GM18907 (cell line): Measurements from ENCODE around the gene SHC2.

Experiments used
- ATAC-seq: cut with Tn5 transposase; IDR thresholded peaks from one replicate; pipeline ENCODE4 v1.9.1; 2021; ENCODE audit warnings: mild to moderate bottlenecking, moderate library complexity; ENCODE audit not compliant: unreplicated experiment

The SHC2 gene

DNA sequence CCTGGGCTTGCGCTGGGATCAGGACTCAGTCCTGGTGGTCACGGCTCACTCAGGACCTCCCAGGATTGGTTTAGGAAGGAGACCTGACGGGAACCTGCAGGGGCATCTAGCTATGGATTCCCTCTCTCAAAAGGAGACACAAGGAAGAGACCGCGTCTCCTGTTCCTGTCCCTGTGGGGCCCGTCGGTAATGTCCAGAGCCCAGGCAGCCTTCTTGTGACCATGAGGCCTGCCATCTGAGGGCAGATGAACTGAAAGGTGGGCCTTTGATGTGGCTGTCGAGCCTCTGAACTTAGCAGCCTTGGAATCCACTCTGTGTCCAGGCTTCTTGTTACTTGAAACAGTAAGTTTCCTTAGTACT, 84.7 kb downstream of the SHC2 start:
- ATAC-seq, result no peak

DNA sequence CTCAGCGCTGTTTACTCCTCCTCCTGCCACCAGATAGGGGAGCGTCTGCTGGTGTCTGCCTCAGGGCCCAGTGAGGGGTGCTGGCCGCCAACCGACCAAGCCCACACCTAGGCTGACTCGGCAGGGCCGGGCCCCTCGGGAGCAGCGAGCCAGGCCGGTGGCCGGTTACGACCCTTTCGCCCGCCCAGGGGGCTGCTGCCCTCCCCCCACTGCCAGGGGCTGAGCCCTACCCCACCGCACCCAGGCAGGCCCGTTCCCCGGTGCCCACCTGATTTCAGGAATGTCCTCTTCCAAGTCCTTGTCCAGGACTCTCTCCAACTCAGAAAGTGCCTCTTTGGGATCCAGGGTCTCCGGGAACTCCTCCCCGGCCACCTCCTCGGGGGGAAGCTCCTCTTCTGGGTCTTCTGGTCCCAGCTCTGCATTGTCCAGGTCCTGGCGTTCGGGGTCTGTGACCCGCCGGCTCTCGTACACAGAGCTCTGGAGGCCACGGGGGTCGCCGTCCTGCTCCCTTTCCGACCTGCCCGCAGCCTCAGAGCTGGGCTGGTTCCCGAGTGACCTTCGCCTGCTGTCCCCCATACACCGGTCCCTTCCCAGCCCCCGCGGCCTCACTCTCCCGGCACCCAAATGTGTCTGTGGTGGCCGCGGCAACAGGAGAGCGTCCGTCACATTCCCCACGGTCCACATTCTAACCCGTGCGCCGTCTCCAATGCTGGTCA, 85.3 kb downstream of the SHC2 start:
- ATAC-seq, result no peak

DNA sequence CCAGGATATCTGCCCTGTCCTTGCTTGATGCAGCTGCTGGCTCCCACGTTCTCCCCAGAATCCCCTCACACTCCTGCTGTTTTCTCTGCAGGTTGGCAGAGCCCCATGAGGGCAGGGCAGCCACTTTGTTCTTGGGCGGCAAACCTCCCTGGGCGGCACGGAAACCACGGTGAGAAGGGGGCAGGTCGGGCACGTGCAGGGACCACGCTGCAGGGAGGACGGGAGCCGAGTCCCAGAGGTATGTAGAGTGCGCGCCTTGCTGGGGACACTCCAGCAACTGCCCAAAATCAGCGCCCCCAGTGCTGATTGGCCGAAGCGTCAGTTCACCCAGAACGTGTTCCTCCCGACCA, 86.0 kb downstream of the SHC2 start:
- no peak for ATAC-seq

DNA sequence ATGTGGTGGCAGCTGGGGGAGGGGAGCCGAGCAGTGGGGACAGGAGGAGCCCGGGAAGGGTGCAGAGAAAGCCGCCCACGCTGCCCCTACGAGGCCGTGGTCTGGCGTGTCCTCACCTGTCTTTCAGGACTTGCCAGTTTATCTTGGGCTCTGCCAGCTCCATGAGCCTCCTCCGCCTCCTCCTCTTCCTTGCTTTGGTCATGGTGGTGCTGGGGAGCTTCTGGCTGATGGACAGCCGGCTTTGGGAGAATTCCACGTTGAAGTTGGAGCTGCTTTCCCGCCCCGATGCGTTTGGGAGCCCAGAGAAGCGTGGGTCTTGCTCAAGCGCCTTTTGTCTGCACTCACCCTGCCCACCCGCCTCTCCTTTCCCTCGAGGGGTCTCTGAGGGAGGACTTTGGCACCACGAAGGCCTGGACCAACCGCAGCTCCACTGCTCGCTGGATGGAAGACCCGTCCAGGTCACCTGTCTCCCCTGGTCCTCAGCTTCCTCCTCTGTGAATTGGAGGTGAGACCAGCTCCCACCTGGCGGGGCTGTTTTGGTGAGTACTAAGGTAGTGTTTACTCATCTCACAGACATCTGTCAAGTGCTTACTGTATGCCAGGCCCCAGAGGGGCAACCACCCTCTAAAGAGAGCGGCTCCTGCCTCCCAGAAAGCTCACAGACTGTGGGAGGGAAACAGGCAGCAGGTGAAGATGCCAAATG, 86.5 kb downstream of the SHC2 start:
- ATAC-seq, result no peak

DNA sequence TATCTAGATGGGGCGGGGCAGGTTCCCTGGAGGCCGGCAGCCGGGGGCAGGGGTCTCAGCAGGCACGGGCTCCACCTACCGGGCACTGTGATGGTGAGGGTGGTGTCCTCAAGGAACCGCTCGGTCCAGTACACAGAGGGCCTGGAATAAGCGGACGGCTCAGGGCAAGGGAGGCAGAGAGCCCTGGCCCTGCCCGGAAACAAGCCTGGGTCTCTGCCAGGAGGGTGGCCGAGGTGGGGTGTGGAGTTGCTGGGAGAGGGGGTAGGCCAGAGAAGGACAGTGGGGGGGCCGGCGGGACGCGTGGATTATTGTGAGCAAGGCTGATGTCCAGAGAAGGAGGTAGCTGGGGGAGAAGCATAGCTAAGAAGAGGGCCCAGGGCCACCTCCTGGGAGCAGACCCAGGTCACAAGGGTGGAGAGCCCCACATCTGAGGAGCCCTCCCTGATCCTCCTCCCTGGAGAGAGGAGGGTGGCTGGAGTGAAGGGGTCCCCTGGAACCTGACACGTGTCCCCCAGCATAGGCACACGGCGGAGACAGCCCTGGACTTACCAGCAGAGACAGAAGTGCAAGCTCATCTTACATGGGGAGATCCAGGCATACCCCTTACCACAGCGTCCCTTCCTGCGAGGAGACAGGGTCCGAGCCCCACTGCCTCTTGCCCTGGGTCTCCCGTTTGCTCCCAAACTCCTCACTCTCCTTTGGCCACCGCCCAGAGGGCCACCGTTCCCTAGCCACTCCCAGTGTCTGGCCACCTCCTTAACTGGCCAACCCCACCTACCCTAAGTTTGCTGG, 87.2 kb downstream of the SHC2 start:
- no peak for ATAC-seq

DNA sequence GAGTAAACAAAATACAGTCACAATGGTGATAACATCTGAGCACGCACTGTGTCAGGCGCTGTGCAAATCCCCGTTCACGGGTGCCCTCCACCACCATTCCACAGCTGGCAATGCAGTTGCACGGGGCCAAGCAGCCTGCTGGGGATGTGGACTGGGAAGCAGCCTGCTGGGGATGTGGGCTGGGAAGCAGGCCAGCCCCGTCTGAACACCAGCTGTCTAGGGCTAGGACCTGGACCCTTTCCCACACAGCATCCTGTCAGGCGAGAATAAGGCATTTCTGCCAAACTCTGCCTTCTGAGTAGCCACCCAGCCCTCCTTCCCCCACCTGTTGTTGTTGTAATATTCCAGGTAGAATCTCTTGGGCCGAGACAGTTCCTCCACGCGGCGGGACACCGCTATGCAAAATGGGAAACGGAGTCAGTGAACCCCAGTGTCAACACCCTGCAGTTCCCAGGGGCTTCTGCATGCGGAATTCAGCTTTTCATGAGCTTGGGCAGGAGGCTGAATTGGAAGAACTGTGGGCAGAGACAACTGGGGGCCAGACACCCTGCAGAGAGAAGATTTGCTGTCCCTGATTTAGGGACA, 88.4 kb downstream of the SHC2 start:
- no peak for ATAC-seq

DNA sequence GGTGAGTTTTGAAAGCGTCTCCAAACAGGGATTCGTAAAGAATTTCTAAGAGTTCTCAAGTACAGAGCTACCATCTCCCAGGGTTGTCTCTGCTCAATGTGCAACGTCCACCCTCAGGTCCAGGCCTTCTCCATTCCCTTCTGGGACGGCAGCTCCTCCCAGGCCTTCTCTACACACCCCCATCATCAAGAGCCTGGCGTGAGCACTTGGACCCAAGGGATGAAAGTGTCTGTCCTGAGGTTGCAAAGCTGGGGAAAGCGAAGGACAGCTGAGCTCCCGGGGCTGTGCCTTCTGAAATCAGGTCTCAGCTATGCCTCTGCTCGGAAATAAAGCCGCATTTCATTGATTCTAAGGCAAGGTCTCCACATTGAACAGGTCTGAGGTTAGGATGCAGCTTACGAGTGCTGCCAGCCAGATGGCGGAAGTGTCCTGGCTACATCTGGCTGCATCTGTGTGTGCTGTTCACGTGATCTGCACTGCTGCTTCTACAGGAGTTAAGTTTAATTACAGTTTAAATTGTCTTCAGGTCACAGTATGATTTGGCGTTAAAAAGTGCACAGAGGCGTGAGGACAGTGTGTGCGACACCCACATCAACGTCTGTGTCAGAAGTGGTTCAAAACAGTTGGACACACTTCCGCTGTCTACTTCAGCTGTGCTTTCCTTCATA, 89.2 kb downstream of the SHC2 start:
- no peak for ATAC-seq

DNA sequence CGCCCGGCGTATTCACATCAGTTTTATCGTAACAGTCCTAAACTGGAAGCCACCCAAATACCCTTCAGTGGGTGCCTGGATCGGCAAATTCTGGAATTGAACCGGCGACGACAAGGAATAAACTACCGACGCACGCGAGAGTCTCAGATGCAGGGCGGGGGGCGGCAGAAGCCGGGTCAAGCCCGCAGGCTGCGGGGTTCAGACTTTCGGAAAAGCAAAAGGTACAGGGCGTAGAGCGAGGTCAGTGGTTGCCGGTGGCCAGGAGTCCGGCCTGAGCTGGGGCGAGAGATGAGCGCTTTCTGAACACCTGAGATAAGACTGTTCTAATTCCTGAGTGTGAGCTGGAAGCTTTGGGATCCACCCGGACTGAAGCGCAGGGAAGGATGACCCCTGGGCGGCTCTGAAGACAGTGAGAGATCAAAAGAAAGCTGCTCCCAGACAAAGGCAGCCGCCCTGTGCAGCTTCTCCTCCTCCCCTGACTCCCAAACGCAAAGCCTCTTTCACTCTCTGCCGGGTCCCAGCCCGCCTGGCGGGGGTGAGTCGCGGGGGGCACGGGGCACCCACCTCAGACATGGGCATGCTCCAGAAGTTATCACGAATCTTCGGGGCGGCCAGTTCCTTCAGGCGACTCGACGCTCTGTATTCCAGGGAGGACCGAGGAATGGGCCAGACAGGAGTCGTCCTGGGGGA, 90.0 kb downstream of the SHC2 start:
- ATAC-seq, result no peak

DNA sequence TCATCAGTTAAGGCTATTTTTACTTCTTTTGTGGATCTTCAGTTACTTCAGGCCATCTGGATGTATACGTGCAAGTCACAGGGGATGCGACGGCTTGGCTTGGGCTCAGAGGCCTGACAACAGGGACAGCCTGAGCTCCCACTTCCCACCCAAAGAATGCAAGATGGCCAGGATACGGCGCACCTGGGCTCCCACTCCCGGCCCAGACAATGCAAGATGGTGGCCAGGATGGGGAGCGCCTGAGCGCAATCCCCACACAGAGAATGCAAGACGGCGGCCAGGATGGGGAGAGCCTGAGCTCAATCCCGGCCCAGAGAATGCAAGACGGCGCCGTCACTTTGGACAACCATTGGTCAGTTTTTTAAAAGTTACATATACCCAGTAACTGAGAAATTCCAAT, 91.0 kb downstream of the SHC2 start:
- ATAC-seq, result no peak

DNA sequence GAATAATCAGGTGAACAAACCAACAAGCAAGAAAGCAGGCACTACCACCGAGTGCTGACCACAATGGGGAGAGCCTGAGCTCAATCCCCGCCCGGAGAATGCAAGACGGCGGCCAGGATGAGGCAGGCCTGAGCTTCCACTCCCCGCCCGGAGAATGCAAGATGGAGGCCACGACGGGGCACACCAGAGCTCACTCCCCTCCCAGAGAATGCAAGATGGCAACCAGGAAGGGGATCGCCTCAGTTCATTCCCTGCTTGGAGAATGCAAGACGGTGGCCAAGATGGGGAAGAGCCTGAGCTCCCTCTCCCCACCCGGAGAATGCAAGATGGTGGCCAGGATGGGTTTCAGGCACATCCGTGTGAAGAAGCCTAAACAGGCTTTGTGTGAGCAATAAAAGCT, 91.6 kb downstream of the SHC2 start:
- no peak for ATAC-seq

DNA sequence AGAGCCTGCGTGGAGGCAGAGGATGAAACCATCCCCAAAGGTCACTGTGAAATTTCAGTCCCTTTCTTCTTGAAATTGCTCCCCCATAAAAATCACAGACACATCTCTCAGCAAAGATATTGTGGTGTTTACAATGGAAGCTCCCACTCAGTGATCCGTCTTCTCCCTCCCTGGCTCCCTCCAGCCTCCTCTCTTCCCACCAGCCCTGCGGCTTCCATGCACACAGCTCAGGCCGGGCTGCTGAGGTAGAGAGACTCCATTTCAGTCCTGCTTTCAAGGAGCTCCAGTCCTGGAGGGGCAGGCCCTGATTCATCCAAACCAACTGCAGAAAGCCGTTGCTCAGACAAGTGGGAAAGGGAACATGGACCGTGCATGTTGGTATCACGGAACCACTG, 92.2 kb downstream of the SHC2 start:
- no peak for ATAC-seq

DNA sequence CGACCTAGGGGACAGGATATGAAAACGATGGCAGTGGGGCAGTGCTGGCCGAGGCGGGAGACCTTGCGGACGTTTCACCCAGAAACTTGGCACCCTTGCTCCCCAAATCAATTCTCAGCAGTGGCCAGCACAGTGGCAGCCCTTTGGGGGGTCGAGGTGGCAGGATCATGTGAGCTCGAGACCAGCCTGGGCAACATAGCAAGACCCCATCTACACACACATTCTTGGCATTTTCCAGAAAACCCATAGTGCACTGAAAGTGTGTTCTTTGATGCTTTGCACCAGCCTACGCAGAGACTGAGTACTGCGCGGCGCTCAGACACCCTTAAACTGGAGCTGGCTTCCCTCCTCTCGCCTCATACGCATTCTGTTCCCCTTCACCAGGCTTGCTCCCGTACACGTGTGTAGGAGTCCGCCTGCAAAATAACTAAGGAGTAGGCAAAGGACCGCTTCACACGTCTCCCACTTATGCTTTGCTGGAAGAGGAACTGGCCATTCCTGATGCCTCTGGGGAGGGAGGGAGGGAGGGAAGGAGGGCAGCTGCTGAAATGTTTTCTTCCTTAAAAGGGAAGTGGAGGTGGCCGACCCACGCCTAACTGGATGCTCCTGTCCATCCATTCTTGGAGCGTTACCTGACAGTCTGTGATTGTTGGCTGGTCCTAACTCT, 92.7 kb downstream of the SHC2 start:
- no peak for ATAC-seq

DNA sequence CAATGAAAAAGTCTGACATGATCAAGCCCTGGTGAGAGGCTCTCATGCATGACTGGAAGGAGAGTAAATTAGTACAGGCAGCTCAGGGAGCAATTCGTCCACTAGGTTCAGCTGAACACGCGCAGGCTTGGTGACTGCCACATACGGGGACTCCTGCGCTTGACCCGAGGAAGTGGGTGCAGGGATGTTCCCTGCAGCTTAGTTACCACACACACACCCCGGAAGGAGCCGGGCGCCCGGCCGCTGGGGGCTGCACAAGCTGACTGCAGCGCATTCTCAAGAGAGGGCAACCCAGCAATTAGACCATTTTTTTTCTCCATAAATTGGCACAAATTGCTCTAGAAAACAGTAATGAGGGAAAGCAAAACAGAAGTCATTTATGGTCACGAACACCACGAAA, 93.3 kb downstream of the SHC2 start:
- no peak for ATAC-seq

DNA sequence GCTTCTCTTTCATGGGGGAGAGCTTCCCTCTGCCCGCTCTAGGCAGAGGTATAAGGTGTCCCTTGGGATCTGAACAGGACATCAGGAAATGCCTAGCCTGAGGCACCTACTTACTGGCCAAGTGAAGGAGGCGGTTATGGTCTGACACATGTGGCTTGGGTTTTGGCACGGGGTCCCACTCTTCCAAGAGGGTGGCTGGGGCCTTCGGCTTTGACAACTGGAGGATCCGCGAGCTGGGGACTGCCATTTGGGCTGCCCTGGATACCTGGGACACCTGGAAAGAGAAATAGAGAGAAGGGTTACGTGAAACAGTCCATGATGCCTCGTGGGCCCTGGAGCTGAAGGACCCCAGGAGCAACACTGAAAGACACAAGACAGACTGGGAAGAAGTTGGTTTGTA, 93.9 kb downstream of the SHC2 start:
- ATAC-seq, result no peak
